Stimulated activated CD8-positive, alpha-beta memory T cell treated with anti-CD3 and anti-CD28 coated beads, Interleukin-2, amount 100 ng/mL, for 48 hours (primary cell): ENCODE measurements around the gene GJB6.

Experiments used
- DNase-seq, 2 donors: peaks; one replicate each; pipeline ENCODE4 v3.0.0-alpha.2; 2020; ENCODE audit warnings: low read depth in 2 of 2

Gene GJB6

GRCh38 chr13:20227288-20227687 lies 4.8 kb downstream of the GJB6 start:
- DNase-seq: no peak

GRCh38 chr13:20222553-20222952 lies 9.6 kb downstream of the GJB6 start:
- DNase-seq: no peak

- no peak for DNase-seq
Measured at GRCh38 chr13:20221772-20222171, 10.3 kb downstream of the GJB6 start.

DNA sequence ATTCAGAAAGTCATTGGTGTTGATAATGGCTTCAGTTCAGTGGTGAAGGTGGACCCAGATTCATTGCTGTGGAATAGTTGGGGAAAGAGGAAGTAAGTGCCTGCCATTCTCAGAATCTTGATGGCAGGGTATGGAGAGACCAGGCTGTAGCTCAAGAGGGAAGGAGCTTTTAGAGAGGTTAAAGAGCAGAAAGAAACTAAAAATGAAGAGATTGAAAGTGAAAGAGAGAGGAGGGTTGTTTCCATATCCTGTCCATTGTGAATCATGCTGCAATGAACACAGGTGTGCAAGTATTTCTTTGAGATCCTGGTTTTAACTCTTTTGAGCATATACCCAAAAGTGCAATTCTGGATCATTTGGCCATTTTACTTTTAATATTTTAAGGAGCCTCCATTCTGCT lies 12.5 kb downstream of the GJB6 start:
- DNase-seq: no peak

- DNase-seq: no peak
Measured at GRCh38 chr13:20217168-20217567, 15.0 kb downstream of the GJB6 start.

GRCh38 chr13:20209948-20210347 lies 22.2 kb downstream of the GJB6 start:
- no peak for DNase-seq

- no peak for DNase-seq
Measured at GRCh38 chr13:20206698-20207235, 25.4 kb downstream of the GJB6 start.

- DNase-seq: no peak
Measured at GRCh38 chr13:20206065-20206697, 25.9 kb downstream of the GJB6 start.

GRCh38 chr13:20198781-20199180 lies 33.3 kb downstream of the GJB6 start:
- no peak for DNase-seq

GRCh38 chr13:20197361-20197834 lies 34.7 kb downstream of the GJB6 start:
- no peak for DNase-seq

DNA sequence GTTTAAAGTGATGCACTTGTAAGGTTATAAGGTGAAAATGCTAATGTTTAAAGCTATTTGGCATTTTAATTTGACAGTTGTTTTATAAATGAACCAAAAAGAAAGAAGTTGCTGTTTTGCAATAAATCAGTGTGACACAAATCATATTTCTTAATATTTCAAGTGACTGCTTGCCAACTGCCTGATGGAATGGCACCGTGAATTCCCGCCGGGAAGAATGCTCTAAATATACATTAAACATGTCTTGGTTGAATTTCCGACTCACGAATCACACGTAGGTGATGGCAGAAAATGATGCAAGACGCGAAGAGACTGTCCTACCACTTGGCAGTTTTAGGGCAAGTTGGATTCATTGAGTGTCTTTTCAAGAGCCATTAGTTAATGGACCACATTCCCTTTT lies 36.3 kb downstream of the GJB6 start:
- DNase-seq: no peak

DNA sequence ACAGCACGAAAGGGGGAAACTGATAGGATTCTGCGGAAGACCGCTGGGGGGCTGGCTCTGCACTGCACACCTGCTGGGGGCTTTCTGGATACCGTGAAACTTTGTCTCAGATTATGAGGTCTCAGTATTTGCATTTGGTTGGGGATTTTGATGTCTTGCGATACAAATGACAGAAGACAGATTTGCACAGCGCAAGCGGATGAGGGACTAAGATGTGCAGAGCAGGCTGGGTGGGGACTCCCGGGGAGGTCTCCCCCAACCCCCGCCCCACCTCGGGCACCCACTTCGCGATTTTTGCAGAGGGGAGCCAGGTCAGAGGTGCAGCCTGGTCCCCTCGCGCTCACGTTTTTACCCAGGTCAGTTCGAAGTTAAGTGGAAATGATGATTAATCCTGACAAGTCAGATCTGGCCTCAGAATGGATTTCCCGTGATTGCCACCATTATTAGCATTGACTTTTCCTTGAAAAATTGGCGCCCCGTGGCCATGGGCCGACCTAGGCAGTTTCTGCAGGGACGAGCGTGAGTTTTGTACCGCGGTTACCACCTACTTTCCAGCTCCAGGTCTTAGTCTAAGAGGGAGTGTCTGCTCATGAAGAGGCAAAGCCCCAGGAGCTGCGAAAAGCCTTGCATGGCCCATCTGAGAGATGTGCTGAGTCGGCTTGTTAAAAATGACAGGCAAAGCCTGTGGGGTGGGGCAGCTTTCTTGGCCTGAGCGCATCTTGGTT lies 38.0 kb downstream of the GJB6 start:
- no peak for DNase-seq

DNA sequence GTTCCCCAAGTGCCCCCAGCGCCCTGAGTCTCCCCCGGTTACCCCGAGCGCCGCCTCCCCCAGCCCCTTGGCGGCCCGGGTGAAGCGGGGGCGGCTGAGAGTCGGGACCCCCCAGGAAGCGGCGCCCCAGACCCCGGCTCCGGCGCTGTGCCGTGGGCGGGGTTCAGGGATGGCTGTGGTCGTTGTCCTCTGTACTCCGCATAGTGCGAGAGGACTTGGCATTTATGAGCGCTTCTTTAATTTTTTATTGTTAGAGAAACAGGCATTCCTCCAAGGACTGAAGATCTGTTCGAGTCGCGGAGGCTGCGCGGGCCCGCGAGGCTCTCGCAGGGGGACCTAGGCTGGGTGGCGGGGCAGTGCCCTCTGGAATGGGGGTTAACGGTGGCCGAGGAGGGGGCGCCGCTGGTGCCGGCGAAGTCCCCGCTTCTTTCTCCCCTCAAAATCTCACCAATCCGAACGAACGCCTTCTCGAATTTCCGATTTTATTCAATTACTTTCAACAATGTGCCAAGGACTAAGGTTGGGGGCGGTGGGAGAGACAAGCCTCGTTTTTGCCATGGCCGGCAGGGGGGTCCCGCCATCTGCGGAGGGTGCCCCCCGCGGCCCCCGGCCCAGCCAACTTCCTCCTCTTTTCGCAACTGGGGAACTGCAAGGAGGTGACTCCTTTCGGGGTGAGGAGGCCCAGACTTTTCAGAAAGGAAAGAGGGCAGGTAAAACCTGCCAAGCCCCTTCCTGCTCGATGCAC lies 38.8 kb downstream of the GJB6 start:
- no peak for DNase-seq

- DNase-seq: no peak
Measured at GRCh38 chr13:20192836-20193161, 39.3 kb downstream of the GJB6 start, which contains the start of gene GJB2. Gene GJB2, minus strand, starts transcription at chr13:20192938. Its CDS starts 3,357 bp downstream, at chr13:20189581.

DNA sequence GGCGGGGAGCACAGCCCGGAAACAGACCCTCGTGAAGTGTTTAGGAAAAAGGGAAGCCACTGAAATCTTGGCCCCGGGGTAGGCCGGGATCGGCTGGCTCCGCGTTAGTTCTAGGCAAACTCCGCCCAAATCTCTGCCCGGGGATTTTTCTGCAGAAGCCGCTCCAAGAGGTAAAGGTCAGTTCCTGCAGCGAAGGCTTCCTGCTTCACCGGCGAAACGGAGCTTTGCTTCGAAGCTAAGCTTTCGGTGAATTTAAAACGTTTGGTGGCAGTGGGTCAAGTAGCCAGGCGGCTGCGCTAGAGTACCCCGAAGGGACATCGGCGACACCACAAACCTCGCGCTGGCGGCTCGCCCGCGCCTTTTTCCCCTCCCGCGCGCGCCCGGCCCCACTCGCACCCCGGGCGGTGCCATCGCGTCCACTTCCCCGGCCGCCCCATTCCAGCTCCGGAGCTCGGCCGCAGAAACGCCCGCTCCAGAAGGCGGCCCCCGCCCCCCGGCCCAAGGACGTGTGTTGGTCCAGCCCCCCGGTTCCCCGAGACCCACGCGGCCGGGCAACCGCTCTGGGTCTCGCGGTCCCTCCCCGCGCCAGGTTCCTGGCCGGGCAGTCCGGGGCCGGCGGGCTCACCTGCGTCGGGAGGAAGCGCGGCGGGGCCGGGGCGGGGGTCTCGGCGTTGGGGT lies 39.8 kb downstream of the GJB6 start:
- no peak for DNase-seq

DNA sequence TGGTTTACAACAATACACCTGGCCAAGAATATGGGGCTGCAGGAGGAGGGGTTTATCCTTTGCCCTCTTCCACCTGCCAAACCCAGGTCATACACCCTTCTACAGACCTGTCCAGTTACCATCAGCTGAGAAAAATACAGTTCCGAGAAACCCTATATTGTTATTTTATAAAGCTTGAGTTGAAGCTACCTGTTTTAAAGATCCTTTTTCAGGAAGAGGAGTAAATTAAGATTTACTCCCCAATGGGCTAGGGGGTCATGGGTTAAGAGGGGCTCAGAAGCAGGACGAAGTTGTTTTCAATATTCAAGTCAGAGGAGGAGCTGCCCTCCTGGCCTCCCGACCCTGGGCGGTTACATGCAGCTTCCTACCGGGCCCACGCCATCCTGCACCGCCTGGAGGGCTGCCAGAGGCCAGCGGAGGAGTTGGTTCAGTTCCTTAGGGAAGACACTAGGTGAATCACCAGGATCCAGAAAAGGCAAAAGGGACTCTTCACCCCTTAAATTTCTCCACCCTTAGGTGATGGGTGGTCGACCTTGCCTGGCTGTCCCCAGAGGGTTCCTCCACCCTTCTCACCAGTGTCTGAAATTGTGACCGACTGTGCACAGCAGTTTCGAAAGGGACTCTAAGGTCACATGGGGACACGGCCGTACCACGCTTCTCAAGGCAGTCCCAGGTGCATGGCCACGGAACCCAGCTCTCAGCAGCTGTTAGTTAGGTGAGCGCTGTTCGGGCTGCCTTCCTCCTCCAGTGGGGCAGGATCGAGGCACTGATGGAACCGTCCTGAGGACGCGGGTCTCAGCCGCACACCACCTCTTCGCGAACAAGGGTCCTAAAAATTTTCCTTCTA lies 40.6 kb downstream of the GJB6 start:
- DNase-seq: no peak

GRCh38 chr13:20190481-20191310 lies 41.4 kb downstream of the GJB6 start:
- no peak for DNase-seq

GRCh38 chr13:20190076-20190475 lies 42.0 kb downstream of the GJB6 start:
- DNase-seq: no peak

DNA sequence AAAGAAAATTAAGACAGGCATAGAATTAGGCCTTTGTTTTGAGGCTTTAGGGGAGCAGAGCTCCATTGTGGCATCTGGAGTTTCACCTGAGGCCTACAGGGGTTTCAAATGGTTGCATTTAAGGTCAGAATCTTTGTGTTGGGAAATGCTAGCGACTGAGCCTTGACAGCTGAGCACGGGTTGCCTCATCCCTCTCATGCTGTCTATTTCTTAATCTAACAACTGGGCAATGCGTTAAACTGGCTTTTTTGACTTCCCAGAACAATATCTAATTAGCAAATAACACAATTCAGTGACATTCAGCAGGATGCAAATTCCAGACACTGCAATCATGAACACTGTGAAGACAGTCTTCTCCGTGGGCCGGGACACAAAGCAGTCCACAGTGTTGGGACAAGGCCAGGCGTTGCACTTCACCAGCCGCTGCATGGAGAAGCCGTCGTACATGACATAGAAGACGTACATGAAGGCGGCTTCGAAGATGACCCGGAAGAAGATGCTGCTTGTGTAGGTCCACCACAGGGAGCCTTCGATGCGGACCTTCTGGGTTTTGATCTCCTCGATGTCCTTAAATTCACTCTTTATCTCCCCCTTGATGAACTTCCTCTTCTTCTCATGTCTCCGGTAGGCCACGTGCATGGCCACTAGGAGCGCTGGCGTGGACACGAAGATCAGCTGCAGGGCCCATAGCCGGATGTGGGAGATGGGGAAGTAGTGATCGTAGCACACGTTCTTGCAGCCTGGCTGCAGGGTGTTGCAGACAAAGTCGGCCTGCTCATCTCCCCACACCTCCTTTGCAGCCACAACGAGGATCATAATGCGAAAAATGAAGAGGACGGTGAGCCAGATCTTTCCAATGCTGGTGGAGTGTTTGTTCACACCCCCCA lies 43.2 kb downstream of the GJB6 start:
- DNase-seq: no peak
